ENCODE results near the gene IPO11.

DNA sequence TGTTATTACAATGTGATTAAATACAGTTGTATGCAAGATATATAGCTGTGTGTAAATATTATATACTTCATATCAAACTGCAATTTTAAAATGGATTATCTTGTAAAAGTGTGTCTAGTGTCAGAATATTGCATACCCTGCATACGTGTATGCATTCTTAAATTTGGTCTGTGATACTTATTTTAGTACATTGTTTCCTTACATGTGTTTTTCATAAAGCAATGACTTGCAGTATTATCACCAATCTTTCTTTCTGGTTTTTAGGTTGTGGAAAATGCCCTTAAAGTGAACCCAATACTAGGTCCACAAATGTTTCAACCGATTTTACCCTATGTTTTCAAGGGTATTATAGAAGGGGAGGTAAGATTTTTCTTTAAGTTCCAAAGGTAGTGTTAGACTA lies 137.5 kb downstream of the IPO11 start:
- no peak for TF ChIP-seq POLR2A (IDR thresholded peaks at IDR 0.05; ENCODE audit: extremely low read depth, insufficient read length)
- TF ChIP-seq, protein P1, sequence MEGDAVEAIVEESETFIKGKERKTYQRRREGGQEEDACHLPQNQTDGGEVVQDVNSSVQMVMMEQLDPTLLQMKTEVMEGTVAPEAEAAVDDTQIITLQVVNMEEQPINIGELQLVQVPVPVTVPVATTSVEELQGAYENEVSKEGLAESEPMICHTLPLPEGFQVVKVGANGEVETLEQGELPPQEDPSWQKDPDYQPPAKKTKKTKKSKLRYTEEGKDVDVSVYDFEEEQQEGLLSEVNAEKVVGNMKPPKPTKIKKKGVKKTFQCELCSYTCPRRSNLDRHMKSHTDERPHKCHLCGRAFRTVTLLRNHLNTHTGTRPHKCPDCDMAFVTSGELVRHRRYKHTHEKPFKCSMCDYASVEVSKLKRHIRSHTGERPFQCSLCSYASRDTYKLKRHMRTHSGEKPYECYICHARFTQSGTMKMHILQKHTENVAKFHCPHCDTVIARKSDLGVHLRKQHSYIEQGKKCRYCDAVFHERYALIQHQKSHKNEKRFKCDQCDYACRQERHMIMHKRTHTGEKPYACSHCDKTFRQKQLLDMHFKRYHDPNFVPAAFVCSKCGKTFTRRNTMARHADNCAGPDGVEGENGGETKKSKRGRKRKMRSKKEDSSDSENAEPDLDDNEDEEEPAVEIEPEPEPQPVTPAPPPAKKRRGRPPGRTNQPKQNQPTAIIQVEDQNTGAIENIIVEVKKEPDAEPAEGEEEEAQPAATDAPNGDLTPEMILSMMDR (IDR thresholded peaks at IDR 0.05; ENCODE audit: low read depth, low read length), result no peak
- TF ChIP-seq, protein P2, sequence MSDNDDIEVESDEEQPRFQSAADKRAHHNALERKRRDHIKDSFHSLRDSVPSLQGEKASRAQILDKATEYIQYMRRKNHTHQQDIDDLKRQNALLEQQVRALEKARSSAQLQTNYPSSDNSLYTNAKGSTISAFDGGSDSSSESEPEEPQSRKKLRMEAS (IDR thresholded peaks at IDR 0.05; ENCODE audit: low read depth, low read length), result no peak
